HCT116 (cell line): ENCODE results near the gene DNAH5. TPM values are rescaled to one million over a fixed set of nuclear protein-coding genes. Genes with fewer than 3 reads are reported as not detected.

Experiments
- ATAC-seq: fragments of 200-7000 bp; cut with Tn5 transposase; 2 replicates; pipeline ENCODE4 v1.9.1; 2020; ENCODE audit warnings: mild to moderate bottlenecking, moderate library complexity
- BruUV-seq: library from RNA; stranded (reverse); fragments of 400-500 nt; replicated peaks from 2 replicates; lab custom pipeline; 2021; lab: Mats Ljungman, UMichigan
- CTCF ChIA-PET: fragments of 300-600 bp; sonication (Branson Sonifier 250); formaldehyde crosslinking; loops from one replicate; lab custom pipeline; 2021; ENCODE audit warnings: antibody characterized with exemption; lab: Charles Lee
- POLR2A ChIA-PET: fragments of 300-600, 350-600 bp; sonication (Branson Sonifier 250); formaldehyde crosslinking; loops from one replicate; lab custom pipeline; 2021; ENCODE audit warnings: antibody characterized with exemption; lab: Charles Lee
- RAD21 ChIA-PET, 2 experiments: fragments of 300-600 bp; sonication (Branson Sonifier 250); formaldehyde crosslinking; loops; one replicate each; lab custom pipeline; 2023; ENCODE audit warnings: low total read pairs in 2 of 2; ENCODE audit not compliant: uncharacterized antibody in 2 of 2, unreplicated experiment in 2 of 2, low non-redundant PET in 1 of 2; lab: Charles Lee
- DNase-seq: peaks from one replicate; pipeline ENCODE4 v3.0.0-alpha.2; 2010; ENCODE audit warnings: low read depth, low spot score
- H2AFZ ChIP-seq: fragments of 200-600 bp; shearing (Covaris generic), sonication (generic); 2 replicates; pipeline ENCODE4 v1.6.1; 2017; ENCODE audit warnings: low read depth, mixed run types, mixed read lengths, antibody characterized with exemption, low read length; ENCODE audit not compliant: poor library complexity, severe bottlenecking
- H3K27ac ChIP-seq: 2 replicates; pipeline ENCODE4 v1.5.1; 2012; ENCODE audit warnings: low read depth, low read length
- H3K27me3 ChIP-seq: fragments of 200-600 bp; sonication (generic); 2 replicates; pipeline ENCODE4 v1.6.1; 2016; ENCODE audit warnings: mixed run types, low read length, mixed read lengths; ENCODE audit not compliant: insufficient read depth
- H3K36me3 ChIP-seq, 2 experiments: fragments of 200-500 bp in 1 of 2; fragments of 200-600 bp in 1 of 2; sonication (Bioruptor generic) in 1 of 2; sonication (generic) in 1 of 2; 2 replicates each; pipeline versions ENCODE4 v1.5.1 to v1.6.1; 2014 to 2016; ENCODE audit warnings: low read length in 2 of 2, inconsistent platforms in 1 of 2, mixed read lengths in 1 of 2, mixed run types in 1 of 2; ENCODE audit not compliant: insufficient read depth in 2 of 2, control insufficient read depth in 1 of 2
- H3K4me1 ChIP-seq, 2 experiments: fragments of 200-600 bp in 1 of 2; sonication (generic) in 1 of 2; 2 replicates each; pipeline versions ENCODE4 v1.5.1 to v1.6.1; 2012 to 2017; ENCODE audit warnings: low read length in 2 of 2, inconsistent platforms in 1 of 2, mild to moderate bottlenecking in 1 of 2, mixed read lengths in 1 of 2, mixed run types in 1 of 2, moderate library complexity in 1 of 2; ENCODE audit not compliant: insufficient read depth in 2 of 2, control insufficient read depth in 1 of 2
- H3K4me2 ChIP-seq: fragments of 200-600 bp; sonication (generic); 2 replicates; pipeline ENCODE4 v1.6.1; 2017; ENCODE audit warnings: mixed run types, low read length, mixed read lengths
- H3K4me3 ChIP-seq, 2 experiments: fragments of 200-600 bp in 1 of 2; sonication (generic) in 1 of 2; replicated peaks in 1 of 2; 2 replicates each; pipeline ENCODE4 v1.5.1; 2011 to 2016; ENCODE audit warnings: low read length in 2 of 2, control low read depth in 1 of 2, low read depth in 1 of 2, mild to moderate bottlenecking in 1 of 2, mixed read lengths in 1 of 2, mixed run types in 1 of 2
- H3K79me2 ChIP-seq: fragments of 200-600 bp; sonication (generic); 2 replicates; pipeline ENCODE4 v1.6.1; 2017; ENCODE audit warnings: mild to moderate bottlenecking, mixed run types, low read length, moderate library complexity, mixed read lengths; ENCODE audit not compliant: insufficient read depth
- H3K9ac ChIP-seq: fragments of 200-600 bp; sonication (generic); 2 replicates; pipeline ENCODE4 v1.6.1; 2016; ENCODE audit warnings: low read length, mixed read lengths
- H3K9me2 ChIP-seq: fragments of 200-600 bp; sonication (generic), shearing (Covaris generic); 2 replicates; pipeline ENCODE4 v1.6.1; 2017; ENCODE audit warnings: mixed run types, mild to moderate bottlenecking, moderate library complexity; ENCODE audit not compliant: insufficient read depth
- H3K9me3 ChIP-seq, 2 experiments: fragments of 200-500 bp in 1 of 2; fragments of 200-600 bp in 1 of 2; sonication (Bioruptor generic) in 1 of 2; sonication (generic) in 1 of 2; 2 replicates each; pipeline ENCODE4 v1.6.1; 2014 to 2017; ENCODE audit warnings: low read length in 2 of 2, mixed read lengths in 2 of 2, inconsistent platforms in 1 of 2, low read depth in 1 of 2, mild to moderate bottlenecking in 1 of 2, mixed run types in 1 of 2, moderate library complexity in 1 of 2; ENCODE audit not compliant: control insufficient read depth in 1 of 2, insufficient read depth in 1 of 2
- H4K20me1 ChIP-seq: fragments of 200-600 bp; sonication (generic), shearing (Covaris generic); 2 replicates; pipeline ENCODE4 v1.6.1; 2017; ENCODE audit warnings: mixed run types, mild to moderate bottlenecking, moderate library complexity; ENCODE audit not compliant: insufficient read depth
- CBX3 ChIP-seq: IDR thresholded peaks from 2 replicates; pipeline ENCODE4 v1.6.1; 2012; ENCODE audit warnings: low read depth
- ELF1 ChIP-seq: IDR thresholded peaks from 2 replicates; pipeline ENCODE4 v1.6.1; 2012; ENCODE audit warnings: low read depth, borderline replicate concordance
- EZH2phosphoT487 ChIP-seq: fragments of 200-600 bp; IDR thresholded peaks from 2 replicates; pipeline ENCODE4 v1.6.1; 2018; ENCODE audit warnings: antibody characterized with exemption, borderline replicate concordance
- JUND ChIP-seq: IDR thresholded peaks from 2 replicates; pipeline ENCODE4 v1.6.1; 2012
- POLR2A ChIP-seq: IDR thresholded peaks from 2 replicates; pipeline ENCODE4 v1.7.0; 2011; ENCODE audit warnings: borderline replicate concordance; ENCODE audit not compliant: insufficient read depth, insufficient read length; ENCODE audit errors: extremely low read depth
- RAD21 ChIP-seq: IDR thresholded peaks from 2 replicates; pipeline ENCODE4 v1.6.1; 2012; ENCODE audit warnings: low read depth, mild to moderate bottlenecking
- SIN3A ChIP-seq: IDR thresholded peaks from 2 replicates; pipeline ENCODE4 v1.6.1; 2012; ENCODE audit warnings: low read depth
- SP1 ChIP-seq: IDR thresholded peaks from 2 replicates; pipeline ENCODE4 v1.6.1; 2012; ENCODE audit warnings: low read depth
- SRF ChIP-seq: IDR thresholded peaks from 2 replicates; pipeline ENCODE4 v1.6.1; 2012; ENCODE audit warnings: low read depth
- ZNF274 ChIP-seq: fragments of 200-500 bp; sonication (Bioruptor generic); IDR thresholded peaks from 2 replicates; pipeline ENCODE4 v1.6.1; 2014; ENCODE audit warnings: mild to moderate bottlenecking, low read depth, low read length, inconsistent platforms
- intact Hi-C: fragments of 100-400 bp; cut with micrococcal nuclease; formaldehyde crosslinking; loops from 2 replicates; pipeline ENCODE4 v1.10.0; 2022
- total RNA-seq: library from RNA; stranded (reverse); gene quantifications from one replicate; pipeline ENCODE4 v1.2.1, GENCODE V29; 2021; ENCODE audit not compliant: unreplicated experiment
- TF ChIP-seq, protein P1 (sequence below): IDR thresholded peaks from 2 replicates; pipeline ENCODE4 v1.6.1; 2012
- TF ChIP-seq, protein P2 (sequence below): IDR thresholded peaks from 2 replicates; pipeline ENCODE4 v1.6.1; 2011; ENCODE audit warnings: mild to moderate bottlenecking, low read length, moderate library complexity; ENCODE audit not compliant: insufficient replicate concordance; ENCODE audit errors: extremely low read depth
- TF ChIP-seq, protein P3 (sequence below): IDR thresholded peaks from 2 replicates; pipeline ENCODE4 v1.6.1; 2012

DNAH5 gene
- total RNA-seq, 1 experiment from 2014 or later = 0.37 TPM

- TF ChIP-seq, protein P1, sequence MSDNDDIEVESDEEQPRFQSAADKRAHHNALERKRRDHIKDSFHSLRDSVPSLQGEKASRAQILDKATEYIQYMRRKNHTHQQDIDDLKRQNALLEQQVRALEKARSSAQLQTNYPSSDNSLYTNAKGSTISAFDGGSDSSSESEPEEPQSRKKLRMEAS = no peak
- TF ChIP-seq RAD21 = no peak
- no peak for TF ChIP-seq SIN3A
- TF ChIP-seq ELF1 = no peak
- TF ChIP-seq SP1 = no peak
- TF ChIP-seq CBX3 = no peak
- TF ChIP-seq ZNF274 = no peak
- TF ChIP-seq SRF = no peak
These were observed 17.8 kb downstream of the DNAH5 start (continued) for GRCh38 chr5:13926731-13927130.

DNA sequence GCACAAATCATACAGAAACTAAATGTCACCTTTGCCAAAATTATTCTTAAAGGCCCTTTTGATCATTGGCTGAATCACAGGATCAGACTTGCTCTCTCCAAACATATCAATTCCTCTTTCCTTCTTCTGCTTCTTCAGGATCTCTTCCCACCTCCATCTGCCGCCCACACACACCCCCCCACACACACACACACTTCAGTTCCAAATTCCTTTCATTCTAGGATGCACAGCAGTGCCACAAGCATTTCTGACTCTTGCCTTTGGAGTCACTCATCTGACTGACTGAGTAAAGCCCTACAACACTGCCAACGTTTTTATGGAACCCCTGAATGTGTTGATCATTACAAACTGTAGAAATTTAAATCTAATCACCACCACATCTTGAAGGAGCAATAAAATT is 22.9 kb downstream of the DNAH5 start:
- intact Hi-C loops = no loop called here
- no peak overlapping the region for H3K4me2 ChIP-seq
- ATAC-seq = no peak

More for the DNA sequence above, 22.9 kb downstream of the DNAH5 start:
- no peaks in the 10 kb centered on the region for H3K79me2 ChIP-seq
- no peaks in the 10 kb centered on the region for H3K9me2 ChIP-seq
- TF ChIP-seq SIN3A (no peak), EZH2phosphoT487 (no peak), ELF1 (no peak), JUND (no peak), POLR2A (no peak)
- TF ChIP-seq, protein P2, sequence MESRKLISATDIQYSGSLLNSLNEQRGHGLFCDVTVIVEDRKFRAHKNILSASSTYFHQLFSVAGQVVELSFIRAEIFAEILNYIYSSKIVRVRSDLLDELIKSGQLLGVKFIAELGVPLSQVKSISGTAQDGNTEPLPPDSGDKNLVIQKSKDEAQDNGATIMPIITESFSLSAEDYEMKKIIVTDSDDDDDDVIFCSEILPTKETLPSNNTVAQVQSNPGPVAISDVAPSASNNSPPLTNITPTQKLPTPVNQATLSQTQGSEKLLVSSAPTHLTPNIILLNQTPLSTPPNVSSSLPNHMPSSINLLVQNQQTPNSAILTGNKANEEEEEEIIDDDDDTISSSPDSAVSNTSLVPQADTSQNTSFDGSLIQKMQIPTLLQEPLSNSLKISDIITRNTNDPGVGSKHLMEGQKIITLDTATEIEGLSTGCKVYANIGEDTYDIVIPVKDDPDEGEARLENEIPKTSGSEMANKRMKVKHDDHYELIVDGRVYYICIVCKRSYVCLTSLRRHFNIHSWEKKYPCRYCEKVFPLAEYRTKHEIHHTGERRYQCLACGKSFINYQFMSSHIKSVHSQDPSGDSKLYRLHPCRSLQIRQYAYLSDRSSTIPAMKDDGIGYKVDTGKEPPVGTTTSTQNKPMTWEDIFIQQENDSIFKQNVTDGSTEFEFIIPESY = no peak
- TF ChIP-seq, protein P3, sequence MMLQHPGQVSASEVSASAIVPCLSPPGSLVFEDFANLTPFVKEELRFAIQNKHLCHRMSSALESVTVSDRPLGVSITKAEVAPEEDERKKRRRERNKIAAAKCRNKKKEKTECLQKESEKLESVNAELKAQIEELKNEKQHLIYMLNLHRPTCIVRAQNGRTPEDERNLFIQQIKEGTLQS = no peak
- TF ChIP-seq, all 23 proteins: peak for 0
- no peaks in the 10 kb centered on the region for H3K9me3 ChIP-seq
- POLR2A ChIA-PET = no interaction called here
- DNase-seq = no peak
- no peaks in the 10 kb centered on the region for H4K20me1 ChIP-seq
- no peaks in the 10 kb centered on the region for H3K27me3 ChIP-seq
- CTCF ChIA-PET = no interaction called here
- H3K36me3 ChIP-seq = no peaks in the 10 kb centered on the region
- no peak overlapping the region for H3K9ac ChIP-seq
- H3K4me1 ChIP-seq = no peaks in the 10 kb centered on the region
- RAD21 ChIA-PET = no interaction called here
- H2AFZ ChIP-seq = no peak overlapping the region
- no peak overlapping the region for H3K27ac ChIP-seq
- H3K4me3 ChIP-seq = no peak overlapping the region
- no TSS peak for BruUV-seq
